GM18520 (cell line): ENCODE results near the gene ST7L.

Experiments
- ATAC-seq: cut with Tn5 transposase; IDR thresholded peaks from one replicate; pipeline ENCODE4 v1.9.1; 2021; ENCODE audit not compliant: unreplicated experiment

Gene ST7L

GRCh38 chr1:112517646-112518045, 101.3 kb downstream of the ST7L start:
- ATAC-seq: no peak

- ATAC-seq: no peak
These were observed 101.7 kb downstream of the ST7L start for GRCh38 chr1:112517231-112517630.

- no peak for ATAC-seq
These were observed 102.8 kb downstream of the ST7L start for GRCh38 chr1:112516141-112516540.

GRCh38 chr1:112515311-112516009, 103.5 kb downstream of the ST7L start:
- ATAC-seq: no peak

- ATAC-seq: no peak
These were observed 104.0 kb downstream of the ST7L start for GRCh38 chr1:112514901-112515300.

- no peak for ATAC-seq
These were observed 105.7 kb downstream of the ST7L start for GRCh38 chr1:112513112-112513870.

- ATAC-seq: no peak
These were observed 107.0 kb downstream of the ST7L start for GRCh38 chr1:112511897-112512296.

GRCh38 chr1:112510340-112510739, 108.6 kb downstream of the ST7L start:
- no peak for ATAC-seq

- ATAC-seq: no peak
These were observed 109.2 kb downstream of the ST7L start for GRCh38 chr1:112509660-112510178.

- no peak for ATAC-seq
These were observed 109.8 kb downstream of the ST7L start for GRCh38 chr1:112509005-112509659.

GRCh38 chr1:112508278-112509004, 110.5 kb downstream of the ST7L start, which contains the start of gene WNT2B:
TSS of gene WNT2B (plus strand) at chr1:112508965. CDS start at chr1:112509263, 298 bp downstream.
- ATAC-seq: no peak

GRCh38 chr1:112507921-112508277, 111.0 kb downstream of the ST7L start:
- no peak for ATAC-seq

GRCh38 chr1:112507336-112507735, 111.6 kb downstream of the ST7L start:
- no peak for ATAC-seq

GRCh38 chr1:112506731-112507130, 112.2 kb downstream of the ST7L start:
- no peak for ATAC-seq

GRCh38 chr1:112506306-112506705, 112.6 kb downstream of the ST7L start:
- no peak for ATAC-seq

GRCh38 chr1:112505878-112506277, 113.1 kb downstream of the ST7L start:
- ATAC-seq: no peak

- ATAC-seq: no peak
These were observed 113.5 kb downstream of the ST7L start for GRCh38 chr1:112505400-112505785.

GRCh38 chr1:112504661-112505399, 114.1 kb downstream of the ST7L start:
- no peak for ATAC-seq

GRCh38 chr1:112504001-112504660, 114.8 kb downstream of the ST7L start:
- ATAC-seq: no peak

- ATAC-seq: no peak
These were observed 116.1 kb downstream of the ST7L start for GRCh38 chr1:112502826-112503225.
